NCI-H748 (cell line): ENCODE data around the gene SLC24A2.
"Not testable (repeated sequence)": the region's sequence is repeated elsewhere in the genome, so short reads cannot be mapped to it uniquely, and the experiment has no call there.

Experiments used
- DNase-seq: peaks from one replicate; lab custom pipeline; 2025; ENCODE audit not compliant: unreplicated experiment; lab: John Stamatoyannopoulos, UW

The SLC24A2 gene

GRCh38 chr9:19788614-19789271, at the start of gene SLC24A2:
SLC24A2 (minus strand) TSS chr9:19789037.
- DNase-seq, result peak; percentile 85

GRCh38 chr9:19833331-19833730, 44.5 kb upstream of the SLC24A2 start:
- not testable (repeated sequence) for DNase-seq

- DNase-seq, result no peak
Measured at GRCh38 chr9:19830796-19831195, 42.0 kb upstream of the SLC24A2 start.

GRCh38 chr9:19828576-19829109, 39.8 kb upstream of the SLC24A2 start:
- peak; percentile 97 for DNase-seq

GRCh38 chr9:19816769-19817168, 27.9 kb upstream of the SLC24A2 start:
- DNase-seq, result no peak

GRCh38 chr9:19812194-19812593, 23.4 kb upstream of the SLC24A2 start:
- DNase-seq, result no peak

- peak; percentile 43 for DNase-seq
Measured at GRCh38 chr9:19809422-19810269, 20.8 kb upstream of the SLC24A2 start.

GRCh38 chr9:19807182-19807892, 18.5 kb upstream of the SLC24A2 start:
- no peak for DNase-seq

GRCh38 chr9:19804431-19804830, 15.6 kb upstream of the SLC24A2 start:
- DNase-seq, result no peak

- no peak for DNase-seq
Measured at GRCh38 chr9:19800884-19801283, 12.0 kb upstream of the SLC24A2 start.

GRCh38 chr9:19799784-19800183, 10.9 kb upstream of the SLC24A2 start:
- no peak for DNase-seq

- DNase-seq, result peak; percentile 87
Measured at GRCh38 chr9:19788152-19788551, 685 bp downstream of the SLC24A2 start.

GRCh38 chr9:19787672-19788071, 1.2 kb downstream of the SLC24A2 start:
- no peak for DNase-seq

GRCh38 chr9:19785230-19785629, 3.6 kb downstream of the SLC24A2 start:
- DNase-seq, result peak; percentile 29

- no peak for DNase-seq
Measured at GRCh38 chr9:19784136-19784535, 4.7 kb downstream of the SLC24A2 start.

GRCh38 chr9:19783500-19783899, 5.3 kb downstream of the SLC24A2 start:
- DNase-seq, result no peak

- DNase-seq, result no peak
Measured at GRCh38 chr9:19782005-19782404, 6.8 kb downstream of the SLC24A2 start.

GRCh38 chr9:19781240-19781639, 7.6 kb downstream of the SLC24A2 start:
- DNase-seq, result peak; percentile 47

- no peak for DNase-seq
Measured at GRCh38 chr9:19771446-19771845, 17.4 kb downstream of the SLC24A2 start.

GRCh38 chr9:19770973-19771372, 17.9 kb downstream of the SLC24A2 start:
- DNase-seq, result no peak

- DNase-seq, result no peak
Measured at GRCh38 chr9:19769213-19769612, 19.6 kb downstream of the SLC24A2 start.
